ENCODE data around the gene DNPEP.

DNA sequence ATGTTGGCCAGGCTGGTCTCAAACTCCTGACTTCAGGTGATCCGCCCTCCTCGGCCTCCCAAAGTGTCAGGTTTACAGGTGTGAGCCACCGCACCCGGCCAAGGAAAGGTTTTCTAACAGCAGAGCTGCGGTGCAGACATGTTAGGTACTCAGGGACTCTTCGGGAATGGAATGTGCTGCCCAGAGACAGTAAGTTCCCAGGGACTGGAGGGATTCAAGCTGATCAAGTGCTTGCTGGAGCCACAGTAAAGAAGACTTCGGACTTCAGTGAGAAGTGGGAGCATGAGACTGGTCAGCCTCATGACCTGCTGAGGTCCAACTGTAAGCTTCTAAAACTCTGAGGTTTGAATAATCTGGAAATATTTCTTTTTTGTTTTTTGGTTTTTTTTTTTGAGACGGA, 22.7 kb upstream of the DNPEP start:
- TF ChIP-seq, protein P1, sequence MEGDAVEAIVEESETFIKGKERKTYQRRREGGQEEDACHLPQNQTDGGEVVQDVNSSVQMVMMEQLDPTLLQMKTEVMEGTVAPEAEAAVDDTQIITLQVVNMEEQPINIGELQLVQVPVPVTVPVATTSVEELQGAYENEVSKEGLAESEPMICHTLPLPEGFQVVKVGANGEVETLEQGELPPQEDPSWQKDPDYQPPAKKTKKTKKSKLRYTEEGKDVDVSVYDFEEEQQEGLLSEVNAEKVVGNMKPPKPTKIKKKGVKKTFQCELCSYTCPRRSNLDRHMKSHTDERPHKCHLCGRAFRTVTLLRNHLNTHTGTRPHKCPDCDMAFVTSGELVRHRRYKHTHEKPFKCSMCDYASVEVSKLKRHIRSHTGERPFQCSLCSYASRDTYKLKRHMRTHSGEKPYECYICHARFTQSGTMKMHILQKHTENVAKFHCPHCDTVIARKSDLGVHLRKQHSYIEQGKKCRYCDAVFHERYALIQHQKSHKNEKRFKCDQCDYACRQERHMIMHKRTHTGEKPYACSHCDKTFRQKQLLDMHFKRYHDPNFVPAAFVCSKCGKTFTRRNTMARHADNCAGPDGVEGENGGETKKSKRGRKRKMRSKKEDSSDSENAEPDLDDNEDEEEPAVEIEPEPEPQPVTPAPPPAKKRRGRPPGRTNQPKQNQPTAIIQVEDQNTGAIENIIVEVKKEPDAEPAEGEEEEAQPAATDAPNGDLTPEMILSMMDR (tag by site-specific recombination; IDR thresholded peaks at IDR 0.05), result no peak
- TF ChIP-seq PRDM6 (tag by site-specific recombination; IDR thresholded peaks at IDR 0.05) (no peak), ZNF10 (tag by site-specific recombination; IDR thresholded peaks at IDR 0.05) (no peak), PATZ1 (tag by site-specific recombination; IDR thresholded peaks at IDR 0.05) (no peak), ZNF513 (tag by site-specific recombination; IDR thresholded peaks at IDR 0.05) (no peak), ZNF433 (tag by site-specific recombination; IDR thresholded peaks at IDR 0.05; ENCODE audit: low read depth) (no peak), SP2 (tag by site-specific recombination; IDR thresholded peaks at IDR 0.05) (no peak), ZFP37 (tag by site-specific recombination; IDR thresholded peaks at IDR 0.05) (no peak), PRDM10 (tag by site-specific recombination; IDR thresholded peaks at IDR 0.05) (no peak), KLF17 (tag by site-specific recombination; IDR thresholded peaks at IDR 0.05) (no peak)
